Keratinocyte (primary cell): ENCODE results near the gene DACH1. TPM values are rescaled to one million over a fixed set of nuclear protein-coding genes. Genes with fewer than 3 reads are reported as not detected.
"Not testable (repeated sequence)": the region's sequence is repeated elsewhere in the genome, so short reads cannot be mapped to it uniquely, and the experiment has no call there.

Experiments
- DNase-seq: peaks from one replicate; pipeline ENCODE4 v3.0.0-alpha.2; 2011; ENCODE audit warnings: low read depth, missing footprints, low spot score
- FAIRE-seq: peaks from 2 replicates; lab custom pipeline; 2011; peaks lifted over from hg19 to GRCh38; lab: Jason Lieb, UNC
- H2AFZ ChIP-seq: 2 replicates; pipeline ENCODE4 v1.6.0; 2012; ENCODE audit warnings: low read length, control low read depth, inconsistent platforms; ENCODE audit not compliant: control insufficient read depth
- H3K27ac ChIP-seq: 2 replicates; pipeline ENCODE4 v1.5.1; 2011; ENCODE audit warnings: low read length; ENCODE audit not compliant: control insufficient read depth, insufficient read depth
- H3K27me3 ChIP-seq: 3 replicates; pipeline ENCODE4 v1.6.0; 2011; ENCODE audit warnings: low read length; ENCODE audit not compliant: control insufficient read depth, insufficient read depth; ENCODE audit errors: extremely low read depth
- H3K36me3 ChIP-seq, 2 experiments: 2 replicates in 1 of 2; 3 replicates in 1 of 2; pipeline ENCODE4 v1.5.1; 2011; ENCODE audit warnings: low read length in 2 of 2, mild to moderate bottlenecking in 1 of 2; ENCODE audit not compliant: control insufficient read depth in 2 of 2, insufficient read depth in 2 of 2; ENCODE audit errors: extremely low read depth in 1 of 2
- H3K4me1 ChIP-seq: 3 replicates; pipeline ENCODE4 v1.5.1; 2011; ENCODE audit warnings: low read length; ENCODE audit not compliant: control insufficient read depth, insufficient read depth; ENCODE audit errors: extremely low read depth
- H3K4me2 ChIP-seq: 3 replicates; pipeline ENCODE4 v1.6.0; 2011; ENCODE audit warnings: low read depth, low read length; ENCODE audit not compliant: control insufficient read depth, insufficient read depth; ENCODE audit errors: extremely low read depth
- H3K4me3 ChIP-seq, 3 experiments: fragments of 200-600 bp in 1 of 3; sonication (generic) in 1 of 3; 2 replicates in 2 of 3; 3 replicates in 1 of 3; pipeline ENCODE4 v1.5.1; 2011 to 2016; ENCODE audit warnings: low read length in 3 of 3, mild to moderate bottlenecking in 3 of 3, control low read depth in 2 of 3, inconsistent platforms in 1 of 3, low read depth in 1 of 3, mixed read lengths in 1 of 3, mixed run types in 1 of 3, moderate library complexity in 1 of 3; ENCODE audit not compliant: control insufficient read depth in 2 of 3, insufficient read depth in 2 of 3; ENCODE audit errors: extremely low read depth in 1 of 3
- H3K79me2 ChIP-seq: 2 replicates; pipeline ENCODE4 v1.6.0; 2012; ENCODE audit warnings: low read length; ENCODE audit not compliant: control insufficient read depth, insufficient read depth
- H3K9ac ChIP-seq: 3 replicates; pipeline ENCODE4 v1.6.0; 2011; ENCODE audit warnings: low read length; ENCODE audit not compliant: control insufficient read depth, insufficient read depth; ENCODE audit errors: extremely low read depth
- H3K9me1 ChIP-seq: 3 replicates; pipeline ENCODE4 v1.6.0; 2011; ENCODE audit warnings: low read length; ENCODE audit not compliant: control insufficient read depth, insufficient read depth; ENCODE audit errors: extremely low read depth
- H3K9me3 ChIP-seq: 2 replicates; pipeline ENCODE4 v1.5.1; 2012; ENCODE audit warnings: low read depth, low read length; ENCODE audit not compliant: control insufficient read depth
- H4K20me1 ChIP-seq: 3 replicates; pipeline ENCODE4 v1.6.0; 2011; ENCODE audit warnings: low read length; ENCODE audit not compliant: control insufficient read depth, insufficient read depth; ENCODE audit errors: extremely low read depth
- CTCF ChIP-seq, 3 experiments: IDR thresholded peaks in 1 of 3; conservative IDR thresholded peaks in 1 of 3; optimal IDR thresholded peaks in 1 of 3; 2 replicates in 2 of 3; 3 replicates in 1 of 3; pipeline versions ENCODE3 to v1.5.1; 2011; ENCODE audit warnings: low read length in 3 of 3, mild to moderate bottlenecking in 3 of 3, moderate library complexity in 2 of 3, control low read depth in 1 of 3, inconsistent platforms in 1 of 3; ENCODE audit not compliant: insufficient read depth in 2 of 3; ENCODE audit errors: extremely low read depth in 1 of 3
- EZH2 ChIP-seq: IDR thresholded peaks from one replicate; pipeline ENCODE4 v1.6.1; 2012; ENCODE audit warnings: inconsistent platforms, mild to moderate bottlenecking, low read length, moderate library complexity
- dilution Hi-C: fragments of 300-500 bp; cut with MboI; formaldehyde crosslinking; loops from one replicate; pipeline ENCODE4 v1.7.0; 2020; ENCODE audit warnings: low sequenced_read_pairs; ENCODE audit not compliant: extremely low pct_ligation_motif_present
- polyA plus RNA-seq, 5 experiments: library from polyadenylated mRNA; depleted of rRNA in 3 of 5; stranded (reverse) in 3 of 5; stranded (forward) in 1 of 5; unstranded in 1 of 5; fragments of >200 nt; gene quantifications; 1 replicate in 1 of 5; 2 replicates in 3 of 5; 3 replicates in 1 of 5; pipeline versions ENCODE4 v1.2.1 to v1.2.3, GENCODE V29; 2011 to 2012; ENCODE audit warnings: missing spikeins in 2 of 5, low read depth in 1 of 5, low replicate concordance in 1 of 5

DACH1 gene
- polyA plus RNA-seq, 1 donor (not counting 4 experiments of a cell fraction or from before 2014, with no cell fraction given), result not detected

- Histone ChIP-seq H3K4me2 (no peak overlapping the region), H3K36me3 (no peaks in the 10 kb centered on the region), H3K4me1 (no peaks in the 10 kb centered on the region), H3K9ac (no peak overlapping the region), H3K9me1 (no peaks in the 10 kb centered on the region), H4K20me1 (no peaks in the 10 kb centered on the region), H3K27ac (no peak overlapping the region), H3K4me3 (no peak overlapping the region), H3K9me3 (no peaks in the 10 kb centered on the region), H3K79me2 (no peaks in the 10 kb centered on the region), H3K27me3 (no peaks in the 10 kb centered on the region), H2AFZ (no peak overlapping the region)
- no peak for DNase-seq
- dilution Hi-C loops, result no loop called here
- TF ChIP-seq CTCF (optimal IDR thresholded peaks at IDR 0.05 in 1 of 3, IDR thresholded peaks at IDR 0.05 in 1 of 3, conservative IDR thresholded peaks at IDR 0.05 in 1 of 3; ENCODE audit: extremely low read depth in 1 of 3, insufficient read depth in 2 of 3, low read length in 3 of 3), result no peak
- no peak for TF ChIP-seq EZH2
- no peak for FAIRE-seq
Observed at GRCh38 chr13:71780546-71780945, 86.5 kb downstream of the DACH1 start.

DNA sequence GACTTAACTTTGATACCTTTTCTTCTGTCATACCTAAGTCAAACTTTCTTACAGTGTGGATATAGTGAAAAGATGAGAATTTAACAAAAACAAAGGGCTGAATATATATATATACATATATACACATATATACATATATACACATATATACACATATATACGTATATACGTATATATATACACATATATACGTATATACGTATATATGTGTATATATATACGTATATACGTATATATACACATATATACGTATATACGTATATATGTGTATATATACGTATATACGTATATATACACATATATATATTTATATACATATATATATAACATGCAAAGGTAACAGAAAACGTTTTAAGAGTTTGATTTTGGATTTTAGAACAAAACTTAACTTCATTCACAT is 88.0 kb downstream of the DACH1 start:
- DNase-seq, H3K27ac ChIP-seq, H3K4me3 ChIP-seq, H3K4me1 ChIP-seq, H3K79me2 ChIP-seq, H2AFZ ChIP-seq, H3K4me2 ChIP-seq, H4K20me1 ChIP-seq, dilution Hi-C loops, H3K36me3 ChIP-seq, H3K27me3 ChIP-seq, H3K9me3 ChIP-seq, H3K9ac ChIP-seq, H3K9me1 ChIP-seq, FAIRE-seq: not testable (repeated sequence)

- no peak overlapping the region for H3K27ac ChIP-seq
- H2AFZ ChIP-seq, result no peak overlapping the region
- dilution Hi-C loops, result no loop called here
Observed at GRCh38 chr13:71775966-71776365, 91.0 kb downstream of the DACH1 start.

More at GRCh38 chr13:71775966-71776365, 91.0 kb downstream of the DACH1 start:
- H3K9me1 ChIP-seq, result no peaks in the 10 kb centered on the region
- no peaks in the 10 kb centered on the region for H3K4me1 ChIP-seq
- TF ChIP-seq CTCF (optimal IDR thresholded peaks at IDR 0.05 in 1 of 3, IDR thresholded peaks at IDR 0.05 in 1 of 3, conservative IDR thresholded peaks at IDR 0.05 in 1 of 3; ENCODE audit: extremely low read depth in 1 of 3, insufficient read depth in 2 of 3, low read length in 3 of 3), result no peak
- no peak for TF ChIP-seq EZH2
- FAIRE-seq, result no peak
- DNase-seq, result no peak
- no peak overlapping the region for H3K9ac ChIP-seq
- H4K20me1 ChIP-seq, result no peaks in the 10 kb centered on the region
- H3K4me2 ChIP-seq, result no peak overlapping the region
- no peaks in the 10 kb centered on the region for H3K27me3 ChIP-seq
- no peaks in the 10 kb centered on the region for H3K36me3 ChIP-seq
- no peak overlapping the region for H3K4me3 ChIP-seq
- H3K9me3 ChIP-seq, result no peaks in the 10 kb centered on the region
- no peaks in the 10 kb centered on the region for H3K79me2 ChIP-seq
